NB4 (cell line): ENCODE data around the gene XAGE1B.

Experiments
- MYC ChIP-seq: IDR thresholded peaks from 2 replicates; pipeline ENCODE4 v1.6.1; 2011; ENCODE audit warnings: low read depth, low read length
- POLR2A ChIP-seq: IDR thresholded peaks from 2 replicates; pipeline ENCODE4 v1.6.1; 2011; ENCODE audit warnings: mild to moderate bottlenecking; ENCODE audit not compliant: insufficient read length; ENCODE audit errors: extremely low read depth

- TF ChIP-seq POLR2A = no peak
- no peak for TF ChIP-seq MYC
Observed at GRCh38 chrX:52558140-52558539, 41.3 kb upstream of the XAGE1B start.
